Panc1 (cell line): ENCODE results near the gene SBK2. TPM values are rescaled to one million over a fixed set of nuclear protein-coding genes. Genes with fewer than 3 reads are reported as not detected.

Experiments used
- ATAC-seq: fragments of 200-7000 bp; cut with Tn5 transposase; 2 replicates; pipeline ENCODE4 v1.9.1; 2020; ENCODE audit warnings: mild to moderate bottlenecking, moderate library complexity
- BruUV-seq: library from RNA; stranded (reverse); fragments of 400-500 nt; replicated peaks from 2 replicates; lab custom pipeline; 2021; lab: Mats Ljungman, UMichigan
- CTCF ChIA-PET: fragments of 300-600 bp; sonication (Branson Sonifier 250); formaldehyde crosslinking; loops from one replicate; lab custom pipeline; 2022; ENCODE audit warnings: antibody characterized with exemption; lab: Charles Lee
- POLR2A ChIA-PET: fragments of 300-600 bp; sonication (Branson Sonifier 250); formaldehyde crosslinking; loops from one replicate; lab custom pipeline; 2022; ENCODE audit warnings: antibody characterized with exemption; lab: Charles Lee
- DNase-seq: peaks from one replicate; pipeline ENCODE4 v3.0.0-alpha.2; 2010; ENCODE audit warnings: low read depth, low spot score
- H3K27ac ChIP-seq: 2 replicates; pipeline ENCODE4 v1.5.1; 2011; ENCODE audit warnings: mild to moderate bottlenecking, low read length, inconsistent platforms
- H3K27me3 ChIP-seq: fragments of 200-500 bp; sonication (Bioruptor generic); 2 replicates; pipeline ENCODE4 v1.6.0; 2014; ENCODE audit warnings: low read length, inconsistent platforms; ENCODE audit not compliant: control insufficient read depth, insufficient read depth
- H3K36me3 ChIP-seq: fragments of 200-500 bp; sonication (Bioruptor generic); 2 replicates; pipeline ENCODE4 v1.5.1; 2014; ENCODE audit warnings: inconsistent platforms, mild to moderate bottlenecking, low read length, moderate library complexity; ENCODE audit not compliant: control insufficient read depth, insufficient read depth
- H3K4me1 ChIP-seq: 2 replicates; pipeline ENCODE4 v1.5.1; 2011; ENCODE audit warnings: inconsistent platforms, mild to moderate bottlenecking, low read length, moderate library complexity; ENCODE audit not compliant: control insufficient read depth, insufficient read depth
- H3K4me3 ChIP-seq, 2 experiments: 2 replicates each; pipeline ENCODE4 v1.5.1; 2011 to 2012; ENCODE audit warnings: low read depth in 2 of 2, low read length in 2 of 2, mild to moderate bottlenecking in 2 of 2, inconsistent platforms in 1 of 2, moderate library complexity in 1 of 2
- H3K9me3 ChIP-seq: fragments of 200-500 bp; sonication (Bioruptor generic); 2 replicates; pipeline ENCODE4 v1.5.1; 2014; ENCODE audit warnings: low read depth, mild to moderate bottlenecking, inconsistent platforms, low read length, moderate library complexity; ENCODE audit not compliant: control insufficient read depth, insufficient read depth
- CTCF ChIP-seq: fragments of 450-650 bp; IDR thresholded peaks from 2 replicates; pipeline ENCODE4 v1.5.1; 2017; ENCODE audit warnings: mild to moderate bottlenecking
- POLR2AphosphoS5 ChIP-seq: IDR thresholded peaks from 2 replicates; pipeline ENCODE4 v1.6.1; 2012; ENCODE audit warnings: mild to moderate bottlenecking, low read depth, low read length, moderate library complexity
- REST ChIP-seq, 2 experiments: IDR thresholded peaks; 2 replicates each; pipeline ENCODE4 v1.6.1; 2011 to 2012; ENCODE audit warnings: low read depth in 2 of 2, control low read depth in 1 of 2, low read length in 1 of 2, mild to moderate bottlenecking in 1 of 2, moderate library complexity in 1 of 2; ENCODE audit not compliant: insufficient read depth in 1 of 2
- SIN3A ChIP-seq: IDR thresholded peaks from 2 replicates; pipeline ENCODE4 v1.6.1; 2012; ENCODE audit warnings: low read depth, mild to moderate bottlenecking, low read length, moderate library complexity, borderline replicate concordance; ENCODE audit not compliant: insufficient read depth
- TCF7L2 ChIP-seq: IDR thresholded peaks from 2 replicates; pipeline ENCODE4 v1.6.1; 2011; ENCODE audit warnings: mild to moderate bottlenecking, low read depth, low read length, inconsistent platforms
- in situ Hi-C: cut with HindIII; loops from 2 replicates; pipeline ENCODE4 v1.10.0; 2016; ENCODE audit warnings: low sequenced_read_pairs, low pct_unique_long_range_greater_than_20kb
- intact Hi-C: fragments of 100-400 bp; cut with micrococcal nuclease; formaldehyde crosslinking; loops from one replicate; pipeline ENCODE4 v1.10.0; 2022; ENCODE audit not compliant: unreplicated experiment
- total RNA-seq: library from RNA; stranded (reverse); gene quantifications from one replicate; pipeline ENCODE4 v1.2.1, GENCODE V29; 2021; ENCODE audit not compliant: unreplicated experiment

The SBK2 gene
- total RNA-seq, 1 experiment from 2014 or later: 0.69 TPM

GRCh38 chr19:55567708-55568328 lies 30.9 kb upstream of the SBK2 start:
- H3K27me3 ChIP-seq: no peaks in the 10 kb centered on the region
- TF ChIP-seq CTCF (no peak), POLR2AphosphoS5 (no peak), SIN3A (no peak), TCF7L2 (no peak), REST (IDR thresholded peaks at IDR 0.05; ENCODE audit: insufficient read depth in 1 of 2, low read depth in 2 of 2, low read length in 1 of 2) (no peak)
- intact Hi-C loops (no loop called here), in situ Hi-C loops (no loop called here)
- no peaks in the 10 kb centered on the region for H3K36me3 ChIP-seq
- H3K27ac ChIP-seq: no peak overlapping the region
- ATAC-seq: no peak
- no peak for DNase-seq
- CTCF ChIA-PET: no interaction called here
- no TSS peak for BruUV-seq
- peaks cover 7% of the 10 kb centered on the region for H3K4me1 ChIP-seq
- POLR2A ChIA-PET: no interaction called here
- H3K9me3 ChIP-seq: no peaks in the 10 kb centered on the region
- no peak overlapping the region for H3K4me3 ChIP-seq

- DNase-seq (no peak), ATAC-seq (no peak)
- Histone ChIP-seq H3K36me3 (no peaks in the 10 kb centered on the region), H3K9me3 (no peaks in the 10 kb centered on the region), H3K27ac (no peak overlapping the region), H3K27me3 (no peaks in the 10 kb centered on the region), H3K4me3 (no peak overlapping the region), H3K4me1 (peaks cover 7% of the 10 kb centered on the region)
- TF ChIP-seq TCF7L2 (no peak), REST (IDR thresholded peaks at IDR 0.05; ENCODE audit: insufficient read depth in 1 of 2, low read depth in 2 of 2, low read length in 1 of 2) (no peak), SIN3A (no peak), CTCF (no peak), POLR2AphosphoS5 (no peak)
- POLR2A ChIA-PET: no interaction called here
- intact Hi-C loops: no loop called here
- in situ Hi-C loops: no loop called here
- CTCF ChIA-PET: no interaction called here
- BruUV-seq: no TSS peak
These were observed 29.9 kb upstream of the SBK2 start for GRCh38 chr19:55566823-55567222.
